ENCODE results near the gene RAB31. TPM values are rescaled to one million over a fixed set of nuclear protein-coding genes. Genes with fewer than 3 reads are reported as not detected.
"Not testable (repeated sequence)": the region's sequence is repeated elsewhere in the genome, so short reads cannot be mapped to it uniquely, and the experiment has no call there.

RAB31 gene
- polyA plus RNA-seq, 4 donors = 27.0 to 39.1 (median 32.4) TPM

GRCh38 chr18:9874728-9875127, 166.6 kb downstream of the RAB31 start:
- no peak for DNase-seq (ENCODE audit: low read depth in 4 of 4, low spot score in 3 of 4)

GRCh38 chr18:9876212-9876866, 168.2 kb downstream of the RAB31 start:
- DNase-seq (ENCODE audit: low read depth in 4 of 4, low spot score in 3 of 4) = no peak

- no peak for DNase-seq (ENCODE audit: low read depth in 4 of 4, low spot score in 3 of 4)
Measured at GRCh38 chr18:9876867-9877654, 169.0 kb downstream of the RAB31 start.

DNA sequence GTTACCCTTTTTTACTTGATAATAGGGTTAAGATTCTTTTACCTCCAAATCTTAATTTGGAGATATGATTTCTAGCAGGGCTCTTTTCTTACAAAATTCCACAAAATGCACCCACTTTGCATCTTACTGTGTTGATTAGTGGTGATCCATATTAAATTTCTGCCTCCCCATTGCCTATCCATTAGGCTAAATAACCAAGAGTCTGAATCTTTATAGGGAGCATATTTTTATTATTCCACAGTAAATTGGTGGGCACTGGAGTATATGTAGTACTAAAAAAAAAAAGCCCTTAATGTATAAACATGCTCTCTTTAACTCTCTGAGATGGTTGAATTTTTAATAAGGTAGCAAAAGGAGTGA, 169.5 kb downstream of the RAB31 start:
- no peak for DNase-seq (ENCODE audit: low read depth in 4 of 4, low spot score in 3 of 4)

DNA sequence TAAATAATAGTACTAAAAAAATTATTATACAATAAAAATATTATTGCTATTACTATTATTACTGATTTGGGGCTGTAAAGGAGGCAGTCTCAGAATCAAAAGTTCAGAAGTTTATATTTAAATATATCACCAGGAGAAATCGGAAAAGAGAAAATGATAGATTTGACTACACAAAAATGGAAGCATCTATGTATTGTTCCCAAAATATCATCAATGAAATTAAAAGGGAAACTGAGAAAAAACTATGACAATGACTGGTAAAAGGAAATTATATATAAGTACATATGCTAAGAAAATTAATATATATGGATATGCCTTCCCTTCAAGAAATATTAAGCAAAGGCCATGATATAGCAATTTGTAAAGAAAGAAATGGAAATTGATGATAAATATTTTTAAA, 170.0 kb downstream of the RAB31 start:
- no peak for DNase-seq (ENCODE audit: low read depth in 4 of 4, low spot score in 3 of 4)

DNA sequence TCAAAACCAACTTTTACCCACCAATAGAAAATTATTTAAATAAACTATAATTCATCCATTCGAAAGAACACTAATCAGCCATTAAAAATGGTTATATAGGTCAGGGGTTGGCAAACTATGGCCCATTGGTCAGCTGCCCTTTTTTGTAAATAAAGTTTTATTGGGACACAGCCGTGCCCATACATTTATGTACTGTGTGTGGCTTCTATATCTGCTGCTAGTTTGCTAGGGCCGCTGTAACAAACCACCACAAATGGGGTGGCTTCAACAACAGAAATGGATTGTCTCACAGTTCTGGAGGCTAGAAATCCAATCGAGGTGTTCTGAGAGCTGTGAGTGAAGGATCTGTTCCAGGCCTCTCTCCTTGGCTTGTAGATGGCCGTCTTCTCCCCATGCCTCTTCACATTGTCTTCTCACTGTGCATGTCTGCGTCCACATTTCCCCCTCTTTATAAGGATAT, 170.7 kb downstream of the RAB31 start:
- no peak for DNase-seq (ENCODE audit: low read depth in 4 of 4, low spot score in 3 of 4)

DNA sequence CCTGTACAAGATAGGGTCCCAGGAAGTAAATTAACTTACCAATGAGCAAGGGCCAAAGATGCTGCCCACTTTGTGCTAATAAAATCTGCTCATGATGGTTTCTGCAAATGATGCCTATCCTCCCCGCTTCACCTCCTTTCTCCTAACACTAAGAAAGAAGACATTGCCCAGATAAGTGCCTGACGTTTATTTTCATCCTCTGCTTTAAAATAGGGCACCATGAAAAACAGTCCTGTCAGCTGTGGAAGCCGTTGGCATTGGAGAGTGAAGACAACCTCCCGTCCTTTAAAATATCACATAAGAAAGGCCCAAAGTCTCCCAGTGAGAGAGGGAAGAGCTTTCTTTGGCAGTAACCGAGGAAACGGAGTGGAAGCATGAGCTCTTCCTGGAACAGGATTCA, 176.0 kb downstream of the RAB31 start:
- DNase-seq (ENCODE audit: low read depth in 4 of 4, low spot score in 3 of 4) = no peak

GRCh38 chr18:9884532-9885140, 176.5 kb downstream of the RAB31 start:
- DNase-seq (ENCODE audit: low read depth in 4 of 4, low spot score in 3 of 4) = no peak

GRCh38 chr18:9885170-9886004, 177.3 kb downstream of the RAB31 start, which contains the start of gene TXNDC2:
Gene TXNDC2 (plus strand): TSS chr18:9885973. CDS start chr18:9886681, 708 bp downstream.
- DNase-seq (ENCODE audit: low read depth in 4 of 4, low spot score in 3 of 4) = no peak

GRCh38 chr18:9886005-9886348, 177.9 kb downstream of the RAB31 start:
- no peak for DNase-seq (ENCODE audit: low read depth in 4 of 4, low spot score in 3 of 4)

DNA sequence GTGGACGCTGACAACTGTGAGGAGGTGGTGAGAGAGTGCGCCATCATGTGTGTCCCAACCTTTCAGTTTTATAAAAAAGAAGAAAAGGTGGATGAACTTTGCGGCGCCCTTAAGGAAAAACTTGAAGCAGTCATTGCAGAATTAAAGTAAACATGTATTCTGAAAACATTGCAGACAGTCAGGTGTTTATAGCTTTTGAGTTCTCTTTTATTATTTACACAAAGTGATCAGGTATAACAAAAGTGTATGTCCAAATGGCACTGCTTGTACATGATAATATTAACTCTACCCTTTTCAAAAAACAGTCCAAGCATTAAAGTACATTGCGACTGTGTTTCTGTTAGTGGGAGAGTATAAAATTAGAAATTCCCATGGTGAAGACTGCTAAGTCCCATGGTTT, 179.9 kb downstream of the RAB31 start:
- DNase-seq (ENCODE audit: low read depth in 4 of 4, low spot score in 3 of 4) = no peak

DNA sequence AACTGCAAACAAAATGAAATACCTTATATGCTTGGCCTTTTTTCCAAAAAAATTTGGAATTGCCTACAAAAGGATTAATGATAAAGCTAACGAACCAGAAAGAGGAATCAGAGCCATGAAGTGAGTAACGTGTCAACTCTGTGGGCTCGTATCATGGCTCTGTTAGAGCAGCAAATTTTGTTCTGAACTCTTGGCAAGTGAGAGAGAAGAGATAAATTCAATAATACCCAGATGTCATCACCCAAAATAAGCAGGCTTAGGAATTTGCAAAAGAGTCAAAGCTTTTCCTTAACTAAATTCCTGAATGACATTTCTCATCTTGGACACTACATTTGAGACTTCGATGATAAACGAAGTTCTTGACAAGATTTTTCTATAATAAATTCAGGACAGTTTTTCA, 182.1 kb downstream of the RAB31 start:
- no peak for DNase-seq (ENCODE audit: low read depth in 4 of 4, low spot score in 3 of 4)

DNA sequence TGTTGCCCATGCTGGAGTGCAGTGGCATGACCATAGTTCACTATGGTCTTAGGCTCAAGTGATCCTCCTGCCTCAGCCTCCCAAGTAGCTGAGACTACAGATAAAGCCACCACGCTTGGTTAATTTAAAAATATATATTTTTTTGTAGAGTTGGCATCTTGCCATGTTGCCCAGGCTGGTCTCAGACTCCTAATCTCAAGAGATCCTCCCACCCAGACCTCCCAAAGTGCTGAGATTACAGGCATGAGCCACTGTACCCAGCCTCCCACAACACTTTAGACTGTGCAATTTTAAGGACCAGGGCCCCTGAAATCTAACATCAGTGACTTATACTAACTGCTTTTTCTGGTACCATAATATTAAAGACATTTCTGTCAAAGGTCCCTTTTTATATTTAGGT, 182.9 kb downstream of the RAB31 start:
- no peak for DNase-seq (ENCODE audit: low read depth in 4 of 4, low spot score in 3 of 4)

- DNase-seq (ENCODE audit: low read depth in 4 of 4, low spot score in 3 of 4) = not testable (repeated sequence)
Measured at GRCh38 chr18:9891515-9891914, 183.4 kb downstream of the RAB31 start.

GRCh38 chr18:9894454-9895068, 186.5 kb downstream of the RAB31 start:
- no peak for DNase-seq (ENCODE audit: low read depth in 4 of 4, low spot score in 3 of 4)

DNA sequence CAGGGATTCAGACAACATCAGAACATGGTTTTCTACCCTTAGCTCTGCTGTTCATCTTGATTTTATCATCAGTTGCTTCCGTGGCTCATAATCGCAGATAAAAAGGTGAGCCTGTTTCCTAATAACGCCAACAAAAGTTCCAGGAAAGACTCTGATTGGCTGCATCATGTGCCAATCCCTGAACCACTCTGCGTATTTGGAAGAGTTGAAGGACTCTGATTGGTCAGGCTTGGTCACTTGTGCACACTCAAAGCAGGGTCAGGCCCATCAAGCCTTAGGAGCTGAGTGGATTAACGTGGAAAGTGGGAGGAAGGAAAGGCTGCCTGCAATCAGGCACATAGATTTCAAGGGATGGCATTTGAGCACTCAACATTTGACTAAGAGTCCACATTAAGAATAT, 189.0 kb downstream of the RAB31 start:
- DNase-seq (ENCODE audit: low read depth in 4 of 4, low spot score in 3 of 4) = no peak

- not testable (repeated sequence) for DNase-seq (ENCODE audit: low read depth in 4 of 4, low spot score in 3 of 4)
Measured at GRCh38 chr18:9897787-9898291, 189.7 kb downstream of the RAB31 start.

- DNase-seq (ENCODE audit: low read depth in 4 of 4, low spot score in 3 of 4) = no peak
Measured at GRCh38 chr18:9898792-9899549, 190.9 kb downstream of the RAB31 start.

DNA sequence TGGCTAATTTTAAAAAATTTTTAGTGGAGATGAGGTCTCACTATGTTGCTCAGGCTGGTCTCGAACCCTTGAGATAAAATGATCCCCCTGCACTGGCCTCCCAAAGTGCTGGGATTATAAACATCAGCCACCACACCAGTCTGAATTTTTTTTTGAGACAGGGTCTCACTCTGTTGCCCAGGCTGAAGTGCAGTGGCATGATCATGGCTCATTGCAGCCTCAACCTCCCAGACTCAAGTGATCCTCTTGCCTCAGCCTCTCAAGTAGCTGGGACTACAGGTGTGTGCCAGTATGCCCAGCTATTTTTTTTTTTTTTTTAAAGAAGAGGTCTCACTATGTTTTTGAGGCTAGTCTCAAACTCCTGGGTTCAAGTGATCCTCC, 191.4 kb downstream of the RAB31 start:
- DNase-seq (ENCODE audit: low read depth in 4 of 4, low spot score in 3 of 4) = not testable (repeated sequence)

- DNase-seq (ENCODE audit: low read depth in 4 of 4, low spot score in 3 of 4) = no peak
Measured at GRCh38 chr18:9900699-9901098, 192.6 kb downstream of the RAB31 start.
